Stimulated activated CD4-positive, alpha-beta T cell treated with anti-CD3 and anti-CD28 coated beads, Interleukin-1b, Interleukin-23, amount 100 ng/mL, for 24 hours (primary cell): ENCODE results near the gene RELB.
"Not testable (repeated sequence)": the region's sequence is repeated elsewhere in the genome, so short reads cannot be mapped to it uniquely, and the experiment has no call there.

ENCODE experiments used
- DNase-seq, 4 experiments: peaks; one replicate each; pipeline ENCODE4 v3.0.0-alpha.2; 2020; ENCODE audit warnings: low read depth in 4 of 4, low spot score in 1 of 4

The RELB gene

DNA sequence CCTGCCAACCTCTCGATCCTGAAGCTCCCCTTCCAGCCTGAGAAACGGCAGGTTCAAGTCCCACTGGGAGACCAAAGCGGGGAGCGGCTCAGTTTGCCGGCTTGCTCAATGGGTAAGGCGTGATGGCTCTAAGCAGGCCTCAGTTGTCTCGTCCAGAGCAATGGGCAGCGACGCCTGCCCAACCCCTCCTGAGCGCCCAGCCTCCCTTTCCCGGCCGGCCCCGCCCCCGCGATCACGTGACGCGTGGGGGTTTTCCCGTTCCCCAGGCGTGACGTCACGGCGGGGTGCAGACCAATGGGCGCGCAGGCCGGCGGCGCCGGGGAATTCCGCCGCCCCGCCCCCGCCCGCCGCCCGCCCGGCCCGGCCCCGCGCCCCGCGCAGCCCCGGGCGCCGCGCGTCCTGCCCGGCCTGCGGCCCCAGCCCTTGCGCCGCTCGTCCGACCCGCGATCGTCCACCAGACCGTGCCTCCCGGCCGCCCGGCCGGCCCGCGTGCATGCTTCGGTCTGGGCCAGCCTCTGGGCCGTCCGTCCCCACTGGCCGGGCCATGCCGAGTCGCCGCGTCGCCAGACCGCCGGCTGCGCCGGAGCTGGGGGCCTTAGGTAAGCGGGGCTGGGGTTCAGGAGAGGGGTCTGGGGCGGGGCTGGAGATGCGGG, at the start of gene RELB:
RELB (plus strand) TSS at position 378 of the 653 bp plus-strand sequence; CDS start at position 494, 116 bp downstream.
- DNase-seq, result peak; percentile 94 to 97 (median 95)

DNA sequence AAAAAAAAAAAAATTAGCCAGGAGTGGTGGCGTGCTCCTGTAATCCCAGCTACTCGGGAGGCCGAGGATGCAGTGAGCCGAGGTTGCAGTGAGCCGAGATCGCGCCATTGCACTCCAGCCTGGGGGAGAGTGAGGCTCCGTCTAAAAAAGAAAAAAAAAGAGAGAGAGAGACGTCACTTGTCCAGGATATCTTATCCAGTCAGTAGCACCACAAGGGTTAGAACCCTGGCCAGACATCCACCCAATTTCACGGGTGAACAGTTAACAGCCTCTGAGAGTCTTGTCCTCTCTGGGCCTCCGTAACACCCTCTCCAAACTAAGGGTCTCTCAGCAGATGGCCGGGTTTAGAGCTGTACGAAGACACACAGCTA, 47.0 kb upstream of the RELB start:
- DNase-seq, result no peak

- DNase-seq, result peak; percentile 93 to 97 (median 94)
Observed at GRCh38 chr19:44954649-44955504, 46.4 kb upstream of the RELB start, which contains the start of gene CLPTM1. Gene CLPTM1 (plus strand): TSS chr19:44955380. CDS start chr19:44955396, 16 bp downstream.

DNA sequence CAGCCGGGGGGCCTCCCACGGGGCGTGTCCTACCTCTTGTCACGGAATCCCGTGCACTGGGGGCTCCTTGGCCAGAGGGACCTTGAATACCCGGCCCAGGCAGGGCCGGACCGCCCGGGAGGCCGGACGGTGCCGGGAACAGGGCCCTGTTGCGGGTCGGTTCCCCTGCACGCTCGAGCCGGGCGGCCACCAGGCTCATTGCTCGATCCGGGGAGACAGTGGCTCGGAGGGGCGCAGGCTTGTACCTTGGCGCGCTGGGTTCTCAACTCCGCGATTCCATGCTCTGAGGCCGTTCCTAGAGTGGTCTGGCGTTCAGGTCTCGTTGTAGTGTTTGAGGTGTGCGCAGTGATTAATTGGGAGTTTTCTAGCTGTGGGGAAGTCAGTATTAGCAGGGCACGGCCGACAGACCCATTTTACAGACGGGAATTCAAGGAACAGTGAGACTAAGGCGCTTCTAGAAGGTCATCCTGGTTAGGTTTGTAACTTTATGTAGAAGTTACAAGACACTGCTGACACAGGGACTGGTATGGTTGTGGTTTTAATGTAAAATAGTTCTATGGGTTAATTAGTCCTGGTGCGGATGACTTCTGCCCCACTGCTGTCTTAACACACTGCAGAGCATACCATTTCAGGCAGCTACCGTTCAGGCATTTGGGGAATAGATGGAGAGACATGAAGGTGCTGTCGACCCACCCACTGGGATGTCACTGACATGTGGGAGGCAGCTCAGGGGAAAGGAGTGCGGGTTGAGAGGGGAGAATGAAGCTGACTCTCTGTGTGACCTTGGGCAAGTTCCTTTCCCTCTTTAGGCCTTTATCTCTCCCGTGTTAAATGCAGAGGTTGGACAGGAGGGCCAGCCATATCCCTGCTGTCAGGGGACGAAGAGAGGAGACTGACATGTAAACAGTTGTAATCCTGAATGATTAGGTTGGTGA, 45.5 kb upstream of the RELB start:
- DNase-seq, result no peak

GRCh38 chr19:44957526-44957925, 43.7 kb upstream of the RELB start:
- no peak for DNase-seq

- no peak for DNase-seq
Observed at GRCh38 chr19:44958090-44958489, 43.2 kb upstream of the RELB start.

GRCh38 chr19:44959691-44960090, 41.6 kb upstream of the RELB start:
- no peak for DNase-seq

DNA sequence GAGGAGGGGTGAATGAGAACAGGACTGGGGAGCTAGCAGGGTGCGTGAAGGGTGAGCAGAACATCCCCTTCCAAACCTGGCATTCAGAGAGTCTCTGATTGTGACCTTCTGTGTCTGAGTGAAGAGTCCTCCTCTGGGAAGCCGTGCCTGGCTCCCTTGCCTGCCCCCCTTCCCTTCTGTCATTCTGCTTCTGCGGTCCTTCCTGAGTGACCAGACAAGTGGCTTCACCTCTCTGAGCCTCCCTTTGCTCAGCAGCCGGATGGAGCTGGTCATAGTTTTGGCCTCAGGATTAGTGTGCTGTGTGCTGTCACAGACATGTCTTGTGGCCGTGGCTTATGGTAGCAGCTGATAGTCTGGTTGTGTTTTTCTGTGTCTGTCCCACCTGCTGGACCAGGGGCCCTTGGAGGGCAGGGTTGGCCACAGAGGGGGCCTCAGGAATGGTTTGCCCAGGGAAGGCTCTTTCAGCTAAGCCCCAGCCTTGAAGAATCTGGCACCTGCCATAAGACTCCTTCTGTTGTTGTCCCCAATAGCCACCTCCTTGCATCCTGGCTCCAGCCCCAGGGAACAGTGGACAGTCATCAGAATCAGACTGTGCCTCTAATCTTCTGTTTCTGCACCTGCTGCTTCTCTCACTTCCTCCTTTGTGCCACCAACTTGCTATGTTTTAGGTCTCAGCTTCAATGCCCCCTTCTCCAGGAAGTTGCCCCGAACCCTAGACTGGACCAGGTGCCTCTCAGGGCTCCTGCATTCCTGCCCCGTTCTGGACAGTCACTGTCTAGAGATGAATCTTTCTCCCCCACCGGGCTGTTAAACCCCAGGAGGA, 40.1 kb upstream of the RELB start:
- no peak for DNase-seq

GRCh38 chr19:44961821-44962220, 39.4 kb upstream of the RELB start:
- DNase-seq, result no peak

DNA sequence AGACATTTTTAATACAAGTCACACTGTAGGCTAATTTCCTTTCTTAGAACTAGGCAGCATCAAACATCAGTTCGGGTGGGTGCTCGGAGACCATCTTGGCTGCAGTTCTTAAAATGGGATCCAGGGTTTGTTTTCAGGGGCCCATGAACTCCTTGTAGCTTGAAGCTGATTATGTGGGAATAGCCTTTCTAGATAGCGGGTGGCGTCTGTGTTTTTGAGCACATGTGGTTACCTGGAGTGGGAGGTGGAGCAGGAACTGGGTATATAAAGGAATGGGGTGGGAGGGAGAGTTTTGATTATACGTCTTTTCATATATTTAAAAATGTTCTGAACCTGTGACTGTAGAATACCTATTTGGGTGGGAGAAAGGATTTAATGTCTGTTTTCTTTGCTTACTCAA, 33.1 kb upstream of the RELB start:
- no peak for DNase-seq

GRCh38 chr19:44968670-44969069, 32.6 kb upstream of the RELB start:
- DNase-seq, result no peak

GRCh38 chr19:44969437-44969836, 31.8 kb upstream of the RELB start:
- no peak for DNase-seq

- DNase-seq, result not testable (repeated sequence)
Observed at GRCh38 chr19:44971451-44971850, 29.8 kb upstream of the RELB start.

- no peak for DNase-seq
Observed at GRCh38 chr19:44972802-44973201, 28.5 kb upstream of the RELB start.

GRCh38 chr19:44973982-44974735, 27.1 kb upstream of the RELB start:
- no peak for DNase-seq

GRCh38 chr19:44974857-44975256, 26.4 kb upstream of the RELB start:
- DNase-seq, result no peak

GRCh38 chr19:44975444-44975843, 25.8 kb upstream of the RELB start:
- DNase-seq, result no peak

GRCh38 chr19:44984005-44984404, 17.3 kb upstream of the RELB start:
- DNase-seq, result no peak

GRCh38 chr19:44985445-44985844, 15.8 kb upstream of the RELB start:
- DNase-seq, result no peak

- no peak for DNase-seq
Observed at GRCh38 chr19:44986389-44986788, 14.9 kb upstream of the RELB start.
